Osteoblast (primary cell): Measurements from ENCODE around the gene C13orf46. TPM values are rescaled to one million over a fixed set of nuclear protein-coding genes. Genes with fewer than 3 reads are reported as not detected.

Experiments
- DNase-seq: peaks from one replicate; pipeline ENCODE4 v3.0.0; 2011; ENCODE audit warnings: low spot score, mixed read lengths; ENCODE audit not compliant: insufficient read length; ENCODE audit errors: missing footprints
- H2AFZ ChIP-seq: 2 replicates; pipeline ENCODE4 v1.6.0; 2011; ENCODE audit warnings: mild to moderate bottlenecking, low read length
- H3K27ac ChIP-seq: 2 replicates; pipeline ENCODE4 v1.5.1; 2011; ENCODE audit warnings: mild to moderate bottlenecking, low read depth, low read length, moderate library complexity
- H3K27me3 ChIP-seq: 2 replicates; pipeline ENCODE4 v1.6.0; 2012; ENCODE audit warnings: mild to moderate bottlenecking, control low read depth, inconsistent platforms, low read length, moderate library complexity; ENCODE audit not compliant: insufficient read depth
- H3K36me3 ChIP-seq: 2 replicates; pipeline ENCODE4 v1.5.1; 2011; ENCODE audit warnings: mild to moderate bottlenecking, low read length, control low read depth, moderate library complexity; ENCODE audit not compliant: insufficient read depth
- H3K4me1 ChIP-seq: 2 replicates; pipeline ENCODE4 v1.5.1; 2011; ENCODE audit warnings: mild to moderate bottlenecking, low read length, control low read depth, moderate library complexity; ENCODE audit not compliant: insufficient read depth
- H3K4me2 ChIP-seq: 2 replicates; pipeline ENCODE4 v1.6.0; 2011; ENCODE audit warnings: mild to moderate bottlenecking, low read length; ENCODE audit not compliant: insufficient read depth
- H3K4me3 ChIP-seq: fragments of 200-600 bp; sonication (generic); 3 replicates; pipeline ENCODE4 v1.5.1; 2012; ENCODE audit warnings: mild to moderate bottlenecking, low read length, inconsistent platforms; ENCODE audit not compliant: insufficient read depth
- H3K79me2 ChIP-seq: 2 replicates; pipeline ENCODE4 v1.6.0; 2012; ENCODE audit warnings: mild to moderate bottlenecking, low read length, control low read depth, inconsistent platforms; ENCODE audit not compliant: insufficient read depth
- H3K9me3 ChIP-seq: 2 replicates; pipeline ENCODE4 v1.5.1; 2011; ENCODE audit warnings: low read depth, low read length, control low read depth
- H4K20me1 ChIP-seq: 2 replicates; pipeline ENCODE4 v1.6.0; 2012; ENCODE audit warnings: mild to moderate bottlenecking, low read length, control low read depth; ENCODE audit not compliant: insufficient read depth
- total RNA-seq: library from RNA; depleted of rRNA; stranded (reverse); fragments of >200 nt; gene quantifications from 2 replicates; pipeline ENCODE4 v1.2.3, GENCODE V29; 2012
- TF ChIP-seq, protein P1 (sequence below): IDR thresholded peaks from 2 replicates; pipeline ENCODE4 v1.5.1; 2011; ENCODE audit warnings: mild to moderate bottlenecking, low read depth, low read length, moderate library complexity; ENCODE audit errors: extremely low read depth

The C13orf46 gene
- total RNA-seq, 1 donor: 0.36 TPM

DNA sequence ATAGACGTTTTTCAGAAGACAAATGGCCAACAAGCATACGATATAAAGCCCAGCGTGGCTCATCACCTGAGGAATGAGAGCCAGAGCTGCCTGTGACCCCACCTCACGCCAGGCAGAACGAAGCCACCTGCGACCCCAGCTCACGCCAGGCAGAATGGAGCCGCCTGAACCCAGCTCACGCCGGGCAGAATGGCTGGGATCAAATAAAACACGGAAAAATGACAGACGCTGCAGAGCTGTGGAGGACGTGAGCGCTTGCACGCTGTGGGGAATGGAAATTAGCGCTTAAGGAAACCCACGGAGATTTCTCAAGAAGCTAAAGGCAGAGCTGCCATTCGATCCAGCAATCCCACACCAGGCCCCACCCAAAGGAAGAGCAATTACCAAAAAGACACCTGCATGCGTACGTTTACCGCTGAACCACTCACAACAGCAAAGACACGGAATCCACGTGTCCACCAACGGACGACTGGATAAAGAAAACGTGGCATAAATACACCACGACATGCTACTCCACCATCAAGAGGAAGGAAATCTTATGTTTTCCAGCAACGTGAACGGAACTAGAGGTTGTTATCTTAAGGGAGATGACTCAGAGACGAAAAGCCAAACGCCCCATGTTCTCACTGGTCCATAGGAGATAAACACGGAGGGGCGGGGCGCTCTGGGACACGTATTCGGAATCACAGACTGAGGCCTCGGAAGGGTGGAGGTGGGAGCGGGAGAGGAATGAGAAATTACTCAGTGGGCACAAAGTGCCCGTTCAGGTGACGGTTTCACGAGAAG, 30.7 kb upstream of the C13orf46 start:
- H4K20me1 ChIP-seq: no peaks in the 10 kb centered on the region
- H3K4me3 ChIP-seq: no peak overlapping the region
- H3K4me2 ChIP-seq: no peak overlapping the region
- H3K9me3 ChIP-seq: no peaks in the 10 kb centered on the region
- TF ChIP-seq, protein P1, sequence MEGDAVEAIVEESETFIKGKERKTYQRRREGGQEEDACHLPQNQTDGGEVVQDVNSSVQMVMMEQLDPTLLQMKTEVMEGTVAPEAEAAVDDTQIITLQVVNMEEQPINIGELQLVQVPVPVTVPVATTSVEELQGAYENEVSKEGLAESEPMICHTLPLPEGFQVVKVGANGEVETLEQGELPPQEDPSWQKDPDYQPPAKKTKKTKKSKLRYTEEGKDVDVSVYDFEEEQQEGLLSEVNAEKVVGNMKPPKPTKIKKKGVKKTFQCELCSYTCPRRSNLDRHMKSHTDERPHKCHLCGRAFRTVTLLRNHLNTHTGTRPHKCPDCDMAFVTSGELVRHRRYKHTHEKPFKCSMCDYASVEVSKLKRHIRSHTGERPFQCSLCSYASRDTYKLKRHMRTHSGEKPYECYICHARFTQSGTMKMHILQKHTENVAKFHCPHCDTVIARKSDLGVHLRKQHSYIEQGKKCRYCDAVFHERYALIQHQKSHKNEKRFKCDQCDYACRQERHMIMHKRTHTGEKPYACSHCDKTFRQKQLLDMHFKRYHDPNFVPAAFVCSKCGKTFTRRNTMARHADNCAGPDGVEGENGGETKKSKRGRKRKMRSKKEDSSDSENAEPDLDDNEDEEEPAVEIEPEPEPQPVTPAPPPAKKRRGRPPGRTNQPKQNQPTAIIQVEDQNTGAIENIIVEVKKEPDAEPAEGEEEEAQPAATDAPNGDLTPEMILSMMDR: no peak
- H3K27me3 ChIP-seq: no peaks in the 10 kb centered on the region
- no peaks in the 10 kb centered on the region for H3K4me1 ChIP-seq
- no peak overlapping the region for H3K27ac ChIP-seq
- no peak overlapping the region for H2AFZ ChIP-seq
- DNase-seq: peak; percentile 97
- peaks cover 32% of the 10 kb centered on the region for H3K36me3 ChIP-seq
- H3K79me2 ChIP-seq: no peaks in the 10 kb centered on the region

DNA sequence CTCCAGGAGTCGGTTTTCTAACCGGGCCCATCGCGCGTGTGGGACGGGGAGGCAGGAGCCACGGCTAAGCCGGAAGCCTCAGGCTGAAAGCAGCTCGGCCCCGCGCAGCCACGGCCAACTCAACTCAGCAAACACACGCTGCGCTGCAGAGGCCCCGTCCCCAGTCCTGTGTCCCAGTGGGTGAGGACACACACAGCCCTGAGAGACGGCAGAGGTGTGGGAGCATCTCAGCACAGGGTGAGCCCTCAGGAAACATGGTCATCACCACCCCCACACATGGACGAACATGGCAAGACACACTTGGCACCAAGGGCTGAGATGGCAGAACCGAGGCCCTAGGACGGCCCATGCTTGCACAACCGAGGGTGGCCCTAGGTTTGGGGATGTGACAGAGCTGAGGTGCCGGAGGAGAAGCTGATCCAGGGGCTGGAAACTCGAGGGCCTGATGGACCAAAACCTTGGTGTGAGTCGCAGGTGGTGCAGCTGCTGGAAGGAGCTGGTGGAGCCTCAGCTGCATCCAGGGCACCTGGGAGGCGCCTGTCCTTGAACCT, 29.0 kb upstream of the C13orf46 start:
- no peak overlapping the region for H3K4me3 ChIP-seq
- TF ChIP-seq, protein P1: no peak
- H3K79me2 ChIP-seq: no peaks in the 10 kb centered on the region

DNA sequence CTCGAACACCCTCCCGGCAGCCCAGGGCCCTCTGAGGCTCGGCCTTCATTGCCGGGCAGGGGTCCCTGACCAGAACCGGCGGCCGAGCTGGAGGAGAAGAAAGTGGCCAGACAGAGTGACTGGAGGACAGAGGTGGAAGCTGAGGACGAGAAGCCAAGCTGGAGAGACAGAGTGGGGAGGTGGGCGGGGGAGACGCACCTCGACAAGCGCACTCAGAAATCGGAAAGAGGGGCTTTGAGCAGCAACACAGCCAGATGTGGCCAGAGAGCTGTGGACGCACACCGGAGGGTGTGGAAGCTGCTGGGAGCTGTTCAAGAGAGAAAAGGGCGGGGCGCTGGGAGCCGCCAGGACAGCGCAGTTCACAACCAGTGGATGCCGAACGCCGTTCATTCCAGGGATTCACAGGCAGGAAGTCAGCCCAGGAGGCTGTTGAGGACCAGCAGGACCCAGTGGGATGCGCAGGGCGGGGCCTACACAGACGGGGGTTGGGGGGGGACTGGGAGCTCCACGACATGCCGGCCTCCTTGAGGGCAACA, 28.2 kb upstream of the C13orf46 start:
- peaks cover 29% of the 10 kb centered on the region for H3K36me3 ChIP-seq
- no peaks in the 10 kb centered on the region for H3K27me3 ChIP-seq
- no peaks in the 10 kb centered on the region for H3K9me3 ChIP-seq
- no peak overlapping the region for H3K4me2 ChIP-seq
- H3K27ac ChIP-seq: no peak overlapping the region
- H4K20me1 ChIP-seq: no peaks in the 10 kb centered on the region
- peaks cover 12% of the 10 kb centered on the region for H3K4me1 ChIP-seq
- TF ChIP-seq, protein P1: no peak
- H3K79me2 ChIP-seq: no peaks in the 10 kb centered on the region
- no peak for DNase-seq
- H2AFZ ChIP-seq: no peak overlapping the region
- H3K4me3 ChIP-seq: no peak overlapping the region

More for the DNA sequence above, 29.0 kb upstream of the C13orf46 start:
- H3K4me2 ChIP-seq: no peak overlapping the region
- peaks cover 11% of the 10 kb centered on the region for H3K4me1 ChIP-seq
- DNase-seq: no peak
- no peaks in the 10 kb centered on the region for H3K27me3 ChIP-seq
- peaks cover 33% of the 10 kb centered on the region for H3K36me3 ChIP-seq
- H3K27ac ChIP-seq: no peak overlapping the region
- no peaks in the 10 kb centered on the region for H3K9me3 ChIP-seq
- no peak overlapping the region for H2AFZ ChIP-seq
- H4K20me1 ChIP-seq: no peaks in the 10 kb centered on the region

DNA sequence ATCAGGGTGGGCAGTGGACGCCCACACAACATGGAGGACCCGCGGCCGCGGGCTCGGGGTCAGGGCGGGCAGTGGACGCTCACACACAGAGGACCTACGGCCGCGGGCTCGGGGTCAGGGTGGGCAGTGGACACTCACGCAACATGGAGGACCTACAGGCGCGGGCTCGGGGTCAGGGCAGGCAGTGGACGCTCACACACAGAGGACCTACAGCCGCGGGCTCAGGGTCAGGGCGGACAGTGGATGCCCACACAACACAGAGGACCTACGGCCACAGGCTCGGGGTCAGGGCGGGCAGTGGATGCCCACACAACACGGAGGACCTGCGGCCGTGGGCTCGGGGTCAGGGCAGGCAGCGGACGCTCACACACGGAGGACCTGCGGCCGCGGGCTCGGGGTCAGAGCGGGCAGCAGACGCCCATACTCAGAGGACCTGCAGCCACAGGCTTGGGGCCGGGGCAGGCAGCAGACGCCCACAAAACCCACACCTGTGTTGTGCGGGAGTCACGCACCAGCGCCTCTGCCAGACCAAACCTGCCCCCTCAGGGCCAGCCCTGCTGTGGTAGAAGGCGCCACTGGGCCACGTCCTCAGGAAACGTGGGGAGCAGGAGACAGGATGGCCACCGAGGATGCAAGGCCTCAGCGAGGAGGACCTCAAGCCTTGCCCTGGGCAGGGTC, 27.6 kb upstream of the C13orf46 start:
- peaks cover 34% of the 10 kb centered on the region for H3K36me3 ChIP-seq
- no peaks in the 10 kb centered on the region for H4K20me1 ChIP-seq
- no peaks in the 10 kb centered on the region for H3K9me3 ChIP-seq
- H3K79me2 ChIP-seq: no peaks in the 10 kb centered on the region
- no peak for DNase-seq
- no peaks in the 10 kb centered on the region for H3K27me3 ChIP-seq
- peaks cover 12% of the 10 kb centered on the region for H3K4me1 ChIP-seq
- no peak overlapping the region for H3K27ac ChIP-seq
- H3K4me2 ChIP-seq: no peak overlapping the region
- H3K4me3 ChIP-seq: no peak overlapping the region
- no peak overlapping the region for H2AFZ ChIP-seq
- TF ChIP-seq, protein P1: no peak
